MCF 10A (cell line): ENCODE data around the gene SIGLEC9. TPM values are rescaled to one million over a fixed set of nuclear protein-coding genes. Genes with fewer than 3 reads are reported as not detected.

ENCODE experiments used
- BruUV-seq: library from RNA; stranded (reverse); fragments of 400-500 nt; replicated peaks from 2 replicates; lab custom pipeline; 2021; lab: Mats Ljungman, UMichigan
- CTCF ChIA-PET: fragments of 300-600 bp; sonication (Branson Sonifier 250); formaldehyde crosslinking; extraction: SDS; loops from one replicate; lab custom pipeline; 2021; ENCODE audit warnings: antibody characterized with exemption, inconsistent platforms; lab: Yijun Ruan, JAX
- POLR2A ChIA-PET: fragments of 300-600, 350-650 bp; sonication (Branson Sonifier 250); formaldehyde crosslinking; extraction: SDS; loops from one replicate; lab custom pipeline; 2020; ENCODE audit warnings: antibody characterized with exemption, inconsistent platforms; lab: Yijun Ruan, JAX
- DNase-seq: peaks from one replicate; pipeline ENCODE4 v3.0.0-alpha.2; 2018; ENCODE audit not compliant: unreplicated experiment
- H3K27ac Mint-ChIP-seq: one replicate; pipeline ENCODE4 v1.8.0; 2022; ENCODE audit warnings: mild to moderate bottlenecking, low read depth, mixed read lengths; ENCODE audit not compliant: unreplicated experiment
- H3K27me3 Mint-ChIP-seq: one replicate; pipeline ENCODE4 v1.8.0; 2022; ENCODE audit warnings: mixed read lengths; ENCODE audit not compliant: insufficient read depth, unreplicated experiment
- H3K36me3 Mint-ChIP-seq: one replicate; pipeline ENCODE4 v1.8.0; 2022; ENCODE audit warnings: mild to moderate bottlenecking, moderate library complexity, mixed read lengths; ENCODE audit not compliant: insufficient read depth, unreplicated experiment
- H3K4me1 Mint-ChIP-seq: one replicate; pipeline ENCODE4 v1.8.0; 2022; ENCODE audit warnings: mixed read lengths; ENCODE audit not compliant: insufficient read depth, unreplicated experiment
- H3K4me3 Mint-ChIP-seq: one replicate; pipeline ENCODE4 v1.8.0; 2022; ENCODE audit warnings: mild to moderate bottlenecking, moderate library complexity, mixed read lengths; ENCODE audit not compliant: unreplicated experiment
- H3K9me3 Mint-ChIP-seq: one replicate; pipeline ENCODE4 v1.8.0; 2022; ENCODE audit warnings: mixed read lengths; ENCODE audit not compliant: unreplicated experiment
- CTCF ChIP-seq: fragments of 200-600 bp; IDR thresholded peaks from one replicate; pipeline ENCODE4 v1.8.0; 2022; ENCODE audit warnings: antibody characterized with exemption, mild to moderate bottlenecking; ENCODE audit not compliant: unreplicated experiment
- intact Hi-C: fragments of 100-400 bp; cut with micrococcal nuclease; formaldehyde crosslinking; loops from 2 replicates; pipeline ENCODE4 v1.14.1; 2022
- total RNA-seq: library from RNA; stranded (reverse); gene quantifications from 2 replicates; pipeline ENCODE4 v1.2.3, GENCODE V29; 2022

The SIGLEC9 gene
- total RNA-seq, 1 experiment from 2014 or later, result not detected

GRCh38 chr19:51172223-51172622, 47.5 kb downstream of the SIGLEC9 start:
- H3K27ac Mint-ChIP-seq, result no peak overlapping the region
- CTCF ChIA-PET, result interaction anchor here (0.6 to 1.1 kb wide), 2 partner anchors 14 to 71 kb away, joined by 3 read pairs; no protein-coding TSS in a partner anchor
- BruUV-seq, result no TSS peak
- no peak for DNase-seq
- H3K27me3 Mint-ChIP-seq, result no peaks in the 10 kb centered on the region
- H3K4me3 Mint-ChIP-seq, result no peak overlapping the region
- POLR2A ChIA-PET, result no interaction called here
- TF ChIP-seq CTCF, result no peak
- H3K36me3 Mint-ChIP-seq, result no peaks in the 10 kb centered on the region
- H3K9me3 Mint-ChIP-seq, result no peaks in the 10 kb centered on the region
- H3K4me1 Mint-ChIP-seq, result no peaks in the 10 kb centered on the region
- intact Hi-C loops, result no loop called here

- Mint-ChIP-seq H3K27ac (no peak overlapping the region), H3K4me3 (no peak overlapping the region), H3K27me3 (no peaks in the 10 kb centered on the region), H3K36me3 (no peaks in the 10 kb centered on the region), H3K9me3 (no peaks in the 10 kb centered on the region), H3K4me1 (no peaks in the 10 kb centered on the region)
- no TSS peak for BruUV-seq
- DNase-seq, result no peak
- TF ChIP-seq CTCF, result no peak
- ChIA-PET POLR2A (no interaction called here), CTCF (interaction anchor here (0.7 to 1.3 kb wide), 2 partner anchors 15 to 153 kb away, joined by 5 read pairs; no protein-coding TSS in a partner anchor)
- intact Hi-C loops, result no loop called here
Measured at GRCh38 chr19:51173681-51174080, 49.0 kb downstream of the SIGLEC9 start.

- H3K4me1 Mint-ChIP-seq, result no peaks in the 10 kb centered on the region
- no peak overlapping the region for H3K4me3 Mint-ChIP-seq
- no peaks in the 10 kb centered on the region for H3K27me3 Mint-ChIP-seq
- H3K9me3 Mint-ChIP-seq, result peaks cover 8% of the 10 kb centered on the region
- no peaks in the 10 kb centered on the region for H3K36me3 Mint-ChIP-seq
- no TSS peak for BruUV-seq
- CTCF ChIA-PET, result interaction anchor here (0.7 kb wide), 1 partner anchor 745 kb away, joined by 3 read pairs; no protein-coding TSS in a partner anchor
- intact Hi-C loops, result no loop called here
- POLR2A ChIA-PET, result no interaction called here
- no peak for DNase-seq
- no peak for TF ChIP-seq CTCF
- no peak overlapping the region for H3K27ac Mint-ChIP-seq
Measured at GRCh38 chr19:51179256-51179655, 54.5 kb downstream of the SIGLEC9 start.

Other genes with a start within 250 kb of the SIGLEC9 start
- not detected in 2 replicates for gene KLK4, start 213.5 kb upstream of the SIGLEC9 start, total RNA-seq
- 0.19 TPM in 1 of 2 replicates, not detected in the other for gene KLK5, start 171.9 kb upstream of the SIGLEC9 start, total RNA-seq
- not detected in 2 replicates for gene KLK6, start 155.3 kb upstream of the SIGLEC9 start, total RNA-seq
- gene KLK7, start 141.0 kb upstream of the SIGLEC9 start, total RNA-seq, result not detected in 2 replicates
- not detected in 2 replicates for gene KLK8, start 123.3 kb upstream of the SIGLEC9 start, total RNA-seq
- gene KLK10, start 105.2 kb upstream of the SIGLEC9 start, total RNA-seq, result not detected in 2 replicates
- gene KLK11, start 98.3 kb upstream of the SIGLEC9 start, total RNA-seq, result not detected in 2 replicates
- gene KLK12, start 89.9 kb upstream of the SIGLEC9 start, total RNA-seq, result not detected in 2 replicates
- gene KLK13, start 59.8 kb upstream of the SIGLEC9 start, total RNA-seq, result not detected in 2 replicates
- gene KLK14, start 42.0 kb upstream of the SIGLEC9 start, total RNA-seq, result 0.30 TPM in 1 of 2 replicates, not detected in the other
- gene CTU1, start 16.5 kb upstream of the SIGLEC9 start, total RNA-seq, result 9.9 and 12.7 TPM in 2 replicates
- gene SIGLEC7, start 17.4 kb downstream of the SIGLEC9 start, total RNA-seq, result not detected in 2 replicates
- gene CD33, start 100.2 kb downstream of the SIGLEC9 start, total RNA-seq, result 0.33 TPM in 1 of 2 replicates, not detected in the other
- gene SIGLECL1, start 126.2 kb downstream of the SIGLEC9 start, total RNA-seq, result not detected in 2 replicates
- not detected in 2 replicates for gene IGLON5, start 186.7 kb downstream of the SIGLEC9 start, total RNA-seq
- 0.58 and 0.74 TPM in 2 replicates for gene VSIG10L, start 217.2 kb downstream of the SIGLEC9 start, total RNA-seq
- 109 and 114 TPM in 2 replicates for gene ETFB, start 241.5 kb downstream of the SIGLEC9 start, total RNA-seq
- 0.79 TPM in 1 of 2 replicates, not detected in the other for gene CLDND2, start 244.1 kb downstream of the SIGLEC9 start, total RNA-seq
- not detected in 2 replicates for gene NKG7, start 247.7 kb downstream of the SIGLEC9 start, total RNA-seq